ENCODE measurements around the gene MAML3.

The MAML3 gene

GRCh38 chr4:139773560-139774318, 380.2 kb downstream of the MAML3 start:
- no peak overlapping the region for H3K4me2 ChIP-seq (ENCODE audit: low read length)
- no peaks in the 10 kb centered on the region for H3F3A ChIP-seq (ENCODE audit: control insufficient read depth, insufficient read depth)

GRCh38 chr4:139770361-139770760, 383.6 kb downstream of the MAML3 start:
- TF ChIP-seq EZH2phosphoT487 (IDR thresholded peaks at IDR 0.05; ENCODE audit: borderline replicate concordance, low read length) = no peak
- no peak for TF ChIP-seq CTCF (IDR thresholded peaks at IDR 0.05; ENCODE audit: low read depth, low read length, poor library complexity, severe bottlenecking)
- Histone ChIP-seq H3K9me3 (ENCODE audit: control insufficient read depth, insufficient read depth, low read length) (no peaks in the 10 kb centered on the region), H3K4me3 (ENCODE audit: low read length) (no peak overlapping the region), H3K4me1 (ENCODE audit: control insufficient read depth, low read length) (no peaks in the 10 kb centered on the region), H3K36me3 (ENCODE audit: control insufficient read depth, low read length) (no peaks in the 10 kb centered on the region), H4K20me1 (ENCODE audit: control insufficient read depth, insufficient read depth, low read depth, low read length) (no peaks in the 10 kb centered on the region), H3F3A (ENCODE audit: control insufficient read depth, insufficient read depth) (no peaks in the 10 kb centered on the region), H3K4me2 (ENCODE audit: low read length) (no peak overlapping the region), H3K27me3 (ENCODE audit: control insufficient read depth, low read length) (no peaks in the 10 kb centered on the region), H3K79me2 (ENCODE audit: control insufficient read depth, low read length) (no peaks in the 10 kb centered on the region), H3K9me2 (replicated peaks; ENCODE audit: control insufficient read depth, low read length) (no peaks in the 10 kb centered on the region), H3K27ac (ENCODE audit: low read depth, low read length) (no peak overlapping the region)

More at GRCh38 chr4:139773560-139774318, 380.2 kb downstream of the MAML3 start:
- Histone ChIP-seq H3K9me3 (ENCODE audit: control insufficient read depth, insufficient read depth, low read length) (no peaks in the 10 kb centered on the region), H3K79me2 (ENCODE audit: control insufficient read depth, low read length) (no peaks in the 10 kb centered on the region), H4K20me1 (ENCODE audit: control insufficient read depth, insufficient read depth, low read depth, low read length) (no peaks in the 10 kb centered on the region), H3K36me3 (ENCODE audit: control insufficient read depth, low read length) (no peaks in the 10 kb centered on the region), H3K27ac (ENCODE audit: low read depth, low read length) (no peak overlapping the region), H3K4me3 (ENCODE audit: low read length) (no peak overlapping the region), H3K27me3 (ENCODE audit: control insufficient read depth, low read length) (no peaks in the 10 kb centered on the region), H3K9me2 (replicated peaks; ENCODE audit: control insufficient read depth, low read length) (no peaks in the 10 kb centered on the region), H3K4me1 (ENCODE audit: control insufficient read depth, low read length) (no peaks in the 10 kb centered on the region)
- no peak for TF ChIP-seq EZH2phosphoT487 (IDR thresholded peaks at IDR 0.05; ENCODE audit: borderline replicate concordance, low read length)
- TF ChIP-seq CTCF (IDR thresholded peaks at IDR 0.05; ENCODE audit: low read depth, low read length, poor library complexity, severe bottlenecking) = no peak

- Histone ChIP-seq H3K4me1 (ENCODE audit: control insufficient read depth, low read length) (peaks cover under 1% of the 10 kb centered on the region), H3K27me3 (ENCODE audit: control insufficient read depth, low read length) (no peaks in the 10 kb centered on the region), H4K20me1 (ENCODE audit: control insufficient read depth, insufficient read depth, low read depth, low read length) (no peaks in the 10 kb centered on the region), H3K4me3 (ENCODE audit: low read length) (no peak overlapping the region), H3K79me2 (ENCODE audit: control insufficient read depth, low read length) (no peaks in the 10 kb centered on the region), H3K36me3 (ENCODE audit: control insufficient read depth, low read length) (no peaks in the 10 kb centered on the region), H3K4me2 (ENCODE audit: low read length) (no peak overlapping the region), H3F3A (ENCODE audit: control insufficient read depth, insufficient read depth) (no peaks in the 10 kb centered on the region), H3K9me3 (ENCODE audit: control insufficient read depth, insufficient read depth, low read length) (no peaks in the 10 kb centered on the region), H3K9me2 (replicated peaks; ENCODE audit: control insufficient read depth, low read length) (no peaks in the 10 kb centered on the region), H3K27ac (ENCODE audit: low read depth, low read length) (no peak overlapping the region)
- no peak for TF ChIP-seq EZH2phosphoT487 (IDR thresholded peaks at IDR 0.05; ENCODE audit: borderline replicate concordance, low read length)
These were observed 384.6 kb downstream of the MAML3 start for GRCh38 chr4:139769364-139769763.

- Histone ChIP-seq H3K79me2 (ENCODE audit: control insufficient read depth, low read length) (no peaks in the 10 kb centered on the region), H4K20me1 (ENCODE audit: control insufficient read depth, insufficient read depth, low read depth, low read length) (no peaks in the 10 kb centered on the region), H3K27me3 (ENCODE audit: control insufficient read depth, low read length) (peaks cover 2% of the 10 kb centered on the region; the same call in 1 of the 2 replicates), H3K4me2 (ENCODE audit: low read length) (no peak overlapping the region), H3K36me3 (ENCODE audit: control insufficient read depth, low read length) (no peaks in the 10 kb centered on the region), H3F3A (ENCODE audit: control insufficient read depth, insufficient read depth) (no peaks in the 10 kb centered on the region), H3K4me1 (ENCODE audit: control insufficient read depth, low read length) (peaks cover 5% of the 10 kb centered on the region), H3K27ac (ENCODE audit: low read depth, low read length) (no peak overlapping the region), H3K9me3 (ENCODE audit: control insufficient read depth, insufficient read depth, low read length) (no peaks in the 10 kb centered on the region), H3K9me2 (replicated peaks; ENCODE audit: control insufficient read depth, low read length) (no peaks in the 10 kb centered on the region), H3K4me3 (ENCODE audit: low read length) (no peak overlapping the region)
- no peak for TF ChIP-seq CTCF (IDR thresholded peaks at IDR 0.05; ENCODE audit: low read depth, low read length, poor library complexity, severe bottlenecking)
- no peak for TF ChIP-seq EZH2phosphoT487 (IDR thresholded peaks at IDR 0.05; ENCODE audit: borderline replicate concordance, low read length)
These were observed 385.1 kb downstream of the MAML3 start for GRCh38 chr4:139768896-139769295.

Measured in DOHH2 (cell line).